HG02610 (cell line): ENCODE results near the gene FOXB2.
"Not testable (repeated sequence)": the region's sequence is repeated elsewhere in the genome, so short reads cannot be mapped to it uniquely, and the experiment has no call there.

ENCODE experiments used
- ATAC-seq: cut with Tn5 transposase; IDR thresholded peaks from one replicate; pipeline ENCODE4 v1.9.1; 2021; ENCODE audit warnings: mild to moderate bottlenecking, moderate library complexity; ENCODE audit not compliant: unreplicated experiment

FOXB2 gene

DNA sequence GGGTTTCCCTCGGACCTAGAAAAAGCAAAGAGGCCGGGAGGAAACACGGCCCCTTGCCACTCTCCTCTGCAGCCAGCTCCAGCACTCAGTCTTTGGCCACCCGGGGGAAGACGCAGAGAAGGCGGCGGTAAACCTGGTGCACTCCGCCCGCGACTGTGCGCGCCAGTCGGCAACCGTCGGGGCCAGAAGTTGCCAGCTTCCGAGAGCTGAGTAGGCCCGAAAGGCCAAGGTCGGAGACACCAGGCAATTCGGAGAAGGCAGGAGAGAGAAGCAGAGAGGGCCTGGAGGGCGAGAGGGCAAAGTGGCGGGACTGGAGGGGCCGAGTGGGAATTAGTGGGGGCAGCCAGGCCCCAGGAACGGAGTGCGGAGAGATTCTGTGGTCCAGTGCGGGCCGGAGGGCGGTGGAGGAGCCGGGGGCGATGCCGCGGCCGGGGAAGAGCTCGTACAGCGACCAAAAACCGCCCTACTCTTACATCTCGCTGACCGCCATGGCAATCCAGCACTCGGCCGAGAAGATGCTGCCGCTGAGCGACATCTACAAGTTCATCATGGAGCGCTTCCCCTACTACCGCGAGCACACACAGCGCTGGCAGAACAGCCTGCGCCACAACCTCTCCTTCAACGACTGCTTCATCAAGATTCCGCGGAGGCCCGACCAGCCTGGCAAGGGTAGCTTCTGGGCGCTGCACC is at the start of gene FOXB2:
Gene FOXB2 (plus strand): TSS at position 420 of the 690 bp plus-strand sequence. CDS start 0 bp downstream, at position 420.
- no peak for ATAC-seq

DNA sequence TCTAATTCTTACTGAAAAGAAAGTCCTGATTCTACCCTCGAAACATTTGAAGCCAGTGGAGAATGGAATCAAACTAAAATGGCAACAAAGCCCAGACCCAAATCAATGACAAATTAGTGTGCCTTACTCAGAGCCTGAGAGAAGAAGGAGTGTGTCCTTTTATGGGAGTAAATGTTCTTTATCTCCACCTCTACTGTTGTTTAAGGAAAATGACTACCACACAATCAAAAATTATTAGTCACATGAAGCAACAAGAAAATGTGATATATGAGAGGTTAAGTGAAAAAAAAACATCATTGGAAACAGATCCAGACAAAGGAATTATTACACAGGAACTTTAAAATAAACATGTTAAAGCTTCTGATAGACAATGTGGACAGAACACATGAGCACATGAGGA is 49.7 kb upstream of the FOXB2 start:
- ATAC-seq, result no peak

DNA sequence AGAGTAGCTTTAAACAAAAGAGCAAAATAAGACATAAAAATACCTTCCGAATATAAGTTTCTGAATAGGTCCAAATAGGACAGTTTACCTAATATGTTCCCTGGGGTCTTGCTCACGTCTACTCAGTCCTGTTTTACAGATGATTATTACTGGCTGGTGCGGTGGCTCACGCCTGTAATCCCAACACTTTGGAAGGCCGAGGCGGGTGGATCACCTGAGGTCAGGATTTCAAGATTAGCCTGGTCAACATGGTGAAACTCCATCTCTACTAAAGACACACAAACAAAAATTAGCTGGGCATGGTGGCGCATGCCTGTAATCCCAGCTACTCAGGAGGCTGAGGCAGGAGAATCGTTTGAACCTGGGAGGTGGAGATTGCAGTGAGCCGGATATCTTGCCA is 40.6 kb upstream of the FOXB2 start:
- ATAC-seq, result not testable (repeated sequence)

DNA sequence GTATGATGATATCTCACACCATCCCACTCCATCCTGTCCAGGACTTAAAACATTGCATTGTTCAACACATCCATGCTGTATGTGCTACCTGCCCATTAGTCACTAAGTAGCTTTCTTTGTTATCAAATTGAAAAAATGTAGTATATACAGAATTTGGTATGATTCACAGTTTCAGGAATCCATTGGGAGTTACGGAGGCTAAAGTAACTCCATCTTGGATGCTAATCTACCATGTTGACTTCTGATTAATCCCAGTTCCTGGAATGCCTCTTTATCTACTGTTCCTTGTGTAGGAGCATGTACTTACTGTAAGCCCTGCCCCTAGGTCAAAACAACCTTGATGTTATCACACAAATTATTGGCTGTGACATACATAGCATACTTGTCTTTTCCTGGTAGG is 38.9 kb upstream of the FOXB2 start:
- ATAC-seq, result no peak

DNA sequence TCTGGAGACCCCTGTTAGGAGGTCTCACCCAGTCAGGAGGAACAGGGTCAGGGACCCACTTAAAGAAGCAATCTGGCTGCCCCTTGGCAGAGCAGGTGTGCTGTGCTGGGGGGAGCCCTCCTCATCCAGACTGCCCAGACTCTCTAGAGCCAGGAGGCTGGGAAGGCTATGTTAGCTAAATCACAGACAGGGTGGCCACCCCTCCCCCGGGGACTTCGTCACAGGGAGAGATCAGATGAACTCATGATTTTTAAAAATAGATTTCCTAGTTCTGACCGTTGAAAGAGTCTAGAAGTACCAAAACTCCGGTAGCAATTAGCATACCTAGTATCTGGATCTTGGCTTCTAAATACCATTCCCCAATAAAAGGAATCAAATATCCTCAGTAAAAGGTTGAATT is 35.0 kb upstream of the FOXB2 start:
- no peak for ATAC-seq

DNA sequence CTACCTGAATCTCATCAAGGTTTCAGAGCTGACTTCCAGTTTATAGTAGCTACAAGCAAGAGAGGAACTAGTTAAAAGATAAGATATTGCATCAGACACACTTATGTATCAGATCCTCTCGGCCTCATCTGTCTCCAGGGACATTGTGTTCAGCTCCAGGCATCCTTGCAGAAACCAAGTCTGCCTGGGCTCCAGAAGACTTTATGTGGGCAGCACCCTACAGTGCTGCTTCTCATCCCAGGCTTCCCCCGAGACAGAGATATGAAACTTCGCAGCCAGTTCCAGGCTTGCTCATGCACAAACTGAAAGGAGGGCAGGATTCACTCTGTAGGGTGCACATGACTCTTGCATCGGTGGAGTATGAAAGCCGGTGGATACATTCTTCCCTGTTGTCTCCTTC is 33.9 kb upstream of the FOXB2 start:
- ATAC-seq, result no peak

DNA sequence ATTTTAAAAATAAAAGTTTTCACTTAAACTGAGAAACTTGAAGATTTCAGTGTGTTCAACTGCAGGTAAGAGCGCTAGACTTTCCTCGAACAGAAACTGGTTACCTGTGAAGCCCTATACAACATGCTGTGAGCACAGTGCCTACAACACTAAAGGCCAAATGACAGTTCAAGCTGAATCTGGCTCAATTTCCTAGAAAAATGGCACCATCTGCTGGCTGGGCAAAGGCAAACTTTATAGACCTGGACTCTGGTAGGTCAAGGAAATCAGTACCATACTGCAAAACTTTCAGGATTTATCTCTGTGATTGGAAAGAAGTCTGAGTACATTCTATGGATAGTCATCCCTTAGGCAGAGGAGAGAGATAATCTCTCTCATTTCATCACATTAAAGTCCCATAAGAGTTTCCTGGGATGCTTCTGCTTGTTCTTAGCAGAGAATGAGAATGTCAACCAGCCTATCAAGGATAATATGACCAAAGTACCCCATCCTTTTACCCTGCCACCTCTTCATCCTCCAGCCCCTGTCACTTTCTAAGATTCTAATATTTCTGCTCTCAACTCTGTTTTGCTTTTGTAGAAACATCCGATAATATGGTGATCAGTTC is 31.8 kb upstream of the FOXB2 start:
- no peak for ATAC-seq

DNA sequence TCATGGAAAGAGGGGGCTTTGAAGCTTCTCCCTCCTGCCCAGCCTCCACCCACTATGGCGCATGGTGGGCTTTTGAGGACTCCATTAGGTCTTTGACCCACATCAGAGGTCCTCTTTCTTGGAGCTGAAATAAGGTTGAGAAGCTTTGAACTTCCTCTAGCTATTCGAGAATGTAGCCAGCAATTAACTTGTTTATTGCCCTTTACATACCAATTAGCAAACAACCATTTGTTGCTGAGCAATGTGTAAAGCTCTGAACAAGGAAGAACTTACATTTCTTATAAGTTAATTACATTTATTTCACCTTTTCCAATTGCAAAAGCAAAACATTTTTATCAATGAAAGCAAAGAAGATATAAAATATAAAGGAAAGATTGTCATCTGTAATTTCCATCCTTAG is 30.5 kb upstream of the FOXB2 start:
- ATAC-seq, result no peak

DNA sequence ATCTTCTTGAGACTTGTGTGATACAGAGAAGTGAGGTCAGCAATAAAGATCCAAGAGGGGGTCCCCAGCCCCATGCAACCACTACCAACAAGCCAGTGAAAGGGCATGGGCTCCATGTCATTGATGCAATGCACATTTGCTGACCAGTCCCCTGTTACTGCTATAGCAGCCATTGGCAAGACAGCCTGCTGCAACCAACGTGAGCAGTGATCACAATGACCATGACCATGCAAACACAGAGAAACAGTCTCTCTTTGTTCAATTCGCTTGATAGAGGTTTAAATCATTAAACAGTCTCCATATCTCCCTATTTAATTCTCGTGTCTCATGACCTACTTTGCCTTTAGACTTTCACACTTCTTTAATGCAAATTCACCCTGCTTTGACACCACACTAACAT is 30.0 kb upstream of the FOXB2 start:
- ATAC-seq, result no peak

DNA sequence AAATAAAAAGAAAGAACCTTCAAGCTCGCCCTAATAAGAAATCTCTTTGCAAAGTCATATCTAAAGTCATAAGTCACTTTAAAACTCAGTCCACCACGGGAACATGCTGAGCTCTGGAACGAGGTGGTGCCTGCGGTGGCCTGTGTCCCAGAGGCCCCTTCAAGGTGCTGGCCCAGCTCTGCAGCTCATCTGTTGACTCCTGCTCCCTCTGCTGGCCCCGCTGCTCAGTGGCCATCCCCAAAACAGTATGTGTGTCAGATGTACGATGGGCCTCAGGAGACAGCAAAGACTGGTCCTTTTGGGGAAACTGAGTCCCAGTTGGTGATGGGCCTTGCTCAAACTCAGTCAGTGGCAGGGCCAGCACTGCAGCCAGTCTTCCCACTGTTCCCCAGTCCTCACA is 22.8 kb upstream of the FOXB2 start:
- no peak for ATAC-seq

DNA sequence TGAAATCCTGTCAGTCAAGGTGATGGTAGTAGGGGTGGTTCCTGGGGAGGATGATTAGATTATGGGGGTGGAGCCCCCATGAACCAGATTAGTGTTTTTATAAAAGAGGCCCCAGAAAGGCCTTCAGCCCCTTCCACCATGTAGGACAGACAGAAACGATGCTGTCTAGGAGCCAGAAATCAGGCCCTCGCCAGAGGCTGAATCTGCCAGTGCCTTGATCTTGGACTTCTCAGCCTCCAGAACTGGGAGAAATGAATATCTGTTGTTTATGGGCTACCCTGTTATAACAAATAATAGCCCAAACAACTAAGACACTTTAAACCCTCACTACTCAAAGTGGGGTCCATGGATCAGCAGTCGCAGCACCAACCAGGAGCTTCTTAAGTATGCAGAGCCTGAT is 20.2 kb upstream of the FOXB2 start:
- no peak for ATAC-seq

DNA sequence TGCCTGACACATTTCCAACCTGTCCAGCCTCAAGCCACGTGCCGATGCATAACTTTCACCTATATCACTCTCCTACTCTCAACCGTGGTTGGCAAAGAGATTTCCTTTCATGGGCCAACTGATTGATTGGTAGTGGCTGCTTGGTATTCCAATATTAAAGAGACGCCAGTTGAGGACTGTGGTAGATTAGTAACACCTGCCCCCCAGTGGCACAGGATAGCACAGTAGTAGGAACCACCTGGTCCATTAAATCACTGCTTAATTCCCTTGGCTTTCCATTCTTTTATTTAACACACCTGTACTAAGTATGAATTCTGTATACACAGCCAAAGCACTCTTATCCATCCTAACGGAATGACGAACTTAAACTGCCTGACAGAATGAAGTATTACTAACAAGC is 19.1 kb upstream of the FOXB2 start:
- ATAC-seq, result no peak

DNA sequence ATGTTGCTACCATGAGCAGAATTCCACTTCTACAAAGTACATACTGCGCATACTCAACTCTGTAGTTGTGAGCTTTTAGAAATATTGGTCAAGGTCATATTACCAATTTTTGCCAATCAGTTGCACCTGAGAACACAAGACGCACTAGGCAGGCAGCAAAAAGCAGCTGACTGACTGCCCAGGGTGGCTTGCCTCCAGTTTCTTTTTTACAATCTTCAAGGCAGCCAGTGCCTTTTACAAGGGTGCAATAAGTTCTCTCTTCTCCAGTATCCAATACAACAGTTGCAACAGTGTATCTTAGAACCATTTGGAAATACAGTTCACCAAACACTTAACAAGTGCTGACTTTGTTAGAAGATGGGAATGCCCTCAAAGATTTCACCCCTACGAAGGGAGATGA is 16.1 kb upstream of the FOXB2 start:
- ATAC-seq, result no peak

DNA sequence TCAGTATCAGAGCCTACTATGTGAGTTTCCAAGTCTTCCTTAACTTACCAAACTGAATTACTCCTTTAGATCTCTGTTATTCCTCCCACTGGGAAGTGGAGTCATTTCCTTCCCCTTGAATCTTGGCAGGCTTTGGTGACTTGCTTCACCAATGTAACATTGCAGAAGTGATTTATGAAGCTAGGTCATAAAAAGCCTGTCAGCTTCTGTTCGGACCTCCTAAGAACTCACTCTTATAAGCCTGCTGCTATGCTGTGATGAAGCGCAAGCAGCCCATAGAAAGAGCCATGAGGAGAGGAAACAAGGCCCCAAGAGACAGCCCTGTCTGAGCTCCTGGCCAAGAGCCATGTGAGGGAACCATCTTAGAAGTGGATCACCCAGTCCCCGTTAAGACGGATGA is 14.2 kb upstream of the FOXB2 start:
- no peak for ATAC-seq

DNA sequence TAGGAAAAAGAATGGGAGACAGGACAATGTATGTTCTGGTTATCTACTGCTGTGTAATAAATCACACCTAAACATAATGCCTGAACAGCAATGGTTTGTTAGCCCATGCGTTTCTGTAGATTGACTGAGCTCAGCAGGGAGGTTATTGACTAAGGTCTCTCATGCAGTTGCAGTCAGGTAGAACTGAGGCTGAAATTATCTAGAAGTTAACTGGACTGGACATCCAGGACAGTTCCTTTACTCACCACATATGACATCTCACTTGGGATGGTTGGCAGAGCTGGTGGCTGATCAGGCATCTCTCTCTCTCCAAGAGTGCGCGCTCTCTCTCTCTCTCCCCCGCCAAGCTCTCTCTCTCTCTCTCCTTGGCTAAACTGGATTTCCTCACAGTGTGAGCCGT is 8.9 kb upstream of the FOXB2 start:
- no peak for ATAC-seq

DNA sequence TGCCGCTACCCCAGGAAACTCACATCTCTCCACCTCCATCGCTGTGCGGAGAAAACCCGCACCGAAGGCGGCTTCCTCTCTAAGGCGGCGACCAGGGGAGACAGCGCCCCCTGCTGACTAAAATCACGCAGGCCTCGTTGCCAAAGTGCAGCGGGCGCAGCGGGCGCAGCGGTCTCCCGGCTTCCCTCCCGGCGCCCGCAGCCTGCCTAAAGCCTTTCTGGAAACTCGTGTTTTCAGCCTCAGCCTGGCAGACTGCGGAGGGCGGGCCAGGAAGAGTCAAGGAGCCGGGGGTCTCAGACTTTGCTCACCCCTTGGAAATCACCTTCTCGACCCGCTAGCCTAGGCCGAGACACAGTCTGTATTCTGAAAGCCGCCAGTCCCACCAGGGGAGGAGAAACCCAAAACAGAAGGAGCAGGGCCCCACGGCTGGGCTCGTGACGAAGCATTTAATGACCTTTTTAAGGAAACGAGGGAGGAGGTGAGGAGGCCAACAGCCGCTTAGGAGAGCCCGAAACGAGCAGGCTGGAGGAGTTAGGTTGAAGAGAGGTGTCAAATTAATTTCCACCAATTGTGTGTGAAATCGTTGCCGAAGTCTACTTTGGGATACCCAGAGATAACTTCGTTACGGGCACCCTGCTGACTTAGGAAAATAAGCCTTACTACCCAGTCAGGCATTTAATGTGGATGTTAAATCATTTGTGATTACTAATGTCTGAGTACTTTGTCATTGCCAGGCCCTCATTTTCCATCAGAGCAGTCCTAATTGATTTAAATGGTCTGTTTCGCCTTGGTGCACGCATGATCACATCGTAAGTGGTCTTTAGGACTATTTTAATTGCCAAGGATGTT is 7.3 kb upstream of the FOXB2 start:
- ATAC-seq, result peak; percentile 81

DNA sequence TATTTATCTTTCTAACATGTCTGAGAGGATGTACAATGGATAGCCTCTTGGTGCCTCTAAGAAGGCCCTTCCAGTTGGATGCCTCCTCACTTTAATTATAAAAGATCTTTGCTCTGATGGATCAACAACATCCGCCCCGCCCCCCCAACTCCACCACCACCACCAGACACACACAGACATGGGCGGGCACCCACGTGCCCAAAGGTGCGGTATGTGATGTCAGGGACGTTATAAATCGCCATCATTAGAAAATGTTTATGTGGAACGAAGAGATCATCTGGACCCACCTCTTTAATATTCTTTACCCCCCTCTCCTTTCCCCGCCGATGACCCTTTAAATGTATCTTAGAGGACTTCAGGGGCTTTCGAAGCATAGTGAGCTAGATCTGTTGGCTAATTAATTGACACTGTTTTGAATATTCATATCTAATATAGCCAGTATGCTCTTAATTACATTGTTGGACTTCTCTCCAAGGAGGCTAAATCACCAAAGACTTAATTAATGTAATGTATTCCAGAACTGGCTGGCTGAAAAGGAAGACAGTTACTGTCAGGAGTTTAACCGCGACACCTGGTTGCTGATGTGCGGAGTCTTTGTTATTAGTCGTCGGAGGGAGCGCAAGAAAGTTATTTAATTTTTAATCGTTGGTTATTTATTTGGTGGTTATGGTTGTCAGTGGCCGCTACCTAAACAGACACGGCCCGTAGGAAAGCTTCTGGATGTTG is 6.1 kb upstream of the FOXB2 start:
- ATAC-seq, result no peak

DNA sequence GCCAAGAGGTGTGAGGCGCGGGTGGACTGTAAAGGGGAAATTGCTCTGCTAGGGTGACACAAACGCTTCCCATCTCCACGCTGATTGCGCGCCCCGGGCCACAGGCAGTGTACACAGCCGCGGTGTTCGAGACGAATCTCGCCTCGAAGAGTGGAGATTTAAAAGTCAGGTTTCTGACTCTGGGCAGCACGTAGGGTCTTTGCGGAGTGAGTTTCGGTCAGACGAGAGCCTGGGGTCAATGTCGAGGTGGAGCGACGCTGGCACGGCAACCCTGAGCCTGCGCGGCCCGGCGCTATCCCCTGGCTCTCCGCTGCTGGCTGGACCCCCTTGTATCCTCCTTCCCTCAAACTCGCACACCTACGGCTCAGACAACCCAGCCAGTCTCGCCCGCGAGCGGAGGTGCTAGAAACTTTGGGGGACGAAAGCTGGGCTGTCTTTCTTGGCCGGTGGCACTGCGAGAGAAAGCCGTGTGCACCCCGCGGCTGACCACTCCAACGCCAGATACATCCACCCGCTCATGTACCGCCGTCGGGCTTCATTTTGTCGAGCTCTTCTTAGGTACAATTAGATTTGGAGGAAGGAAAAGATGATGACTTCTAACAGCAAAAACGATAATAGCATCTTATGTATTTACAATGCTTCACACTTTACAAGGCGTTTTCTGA is 5.4 kb upstream of the FOXB2 start:
- no peak for ATAC-seq

DNA sequence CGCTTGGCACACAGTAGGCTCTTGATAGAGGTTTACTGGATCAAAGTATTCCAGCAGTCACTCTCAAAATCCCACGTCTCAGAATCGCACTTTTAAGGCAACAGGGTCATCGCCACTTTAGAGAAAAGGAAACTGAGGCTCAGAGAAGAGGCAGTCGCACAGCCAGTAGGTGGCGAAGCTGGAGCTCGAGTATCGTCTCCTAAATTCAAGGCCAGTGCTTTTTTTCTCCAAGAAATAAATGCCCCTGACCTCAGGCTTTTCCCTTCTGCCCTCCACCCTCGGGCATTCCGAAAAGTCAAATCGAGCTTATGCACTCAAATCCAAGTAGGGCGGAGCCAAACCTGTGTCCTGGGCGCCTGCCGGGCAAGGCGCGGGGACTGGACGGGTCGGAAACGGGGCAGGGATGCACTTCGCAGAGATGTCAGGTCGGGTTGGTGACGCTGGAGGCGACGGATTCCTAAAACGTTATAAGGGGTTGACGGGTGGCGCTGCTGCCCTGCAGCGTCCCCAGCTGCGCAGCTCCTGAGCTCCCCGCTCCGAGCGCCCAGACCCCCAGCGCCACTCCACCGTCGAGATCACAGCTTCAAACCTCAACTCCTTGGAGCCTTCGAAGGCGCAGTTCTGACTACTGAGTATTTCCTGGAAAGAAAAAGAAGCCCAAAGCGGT is 4.7 kb upstream of the FOXB2 start:
- ATAC-seq, result no peak

DNA sequence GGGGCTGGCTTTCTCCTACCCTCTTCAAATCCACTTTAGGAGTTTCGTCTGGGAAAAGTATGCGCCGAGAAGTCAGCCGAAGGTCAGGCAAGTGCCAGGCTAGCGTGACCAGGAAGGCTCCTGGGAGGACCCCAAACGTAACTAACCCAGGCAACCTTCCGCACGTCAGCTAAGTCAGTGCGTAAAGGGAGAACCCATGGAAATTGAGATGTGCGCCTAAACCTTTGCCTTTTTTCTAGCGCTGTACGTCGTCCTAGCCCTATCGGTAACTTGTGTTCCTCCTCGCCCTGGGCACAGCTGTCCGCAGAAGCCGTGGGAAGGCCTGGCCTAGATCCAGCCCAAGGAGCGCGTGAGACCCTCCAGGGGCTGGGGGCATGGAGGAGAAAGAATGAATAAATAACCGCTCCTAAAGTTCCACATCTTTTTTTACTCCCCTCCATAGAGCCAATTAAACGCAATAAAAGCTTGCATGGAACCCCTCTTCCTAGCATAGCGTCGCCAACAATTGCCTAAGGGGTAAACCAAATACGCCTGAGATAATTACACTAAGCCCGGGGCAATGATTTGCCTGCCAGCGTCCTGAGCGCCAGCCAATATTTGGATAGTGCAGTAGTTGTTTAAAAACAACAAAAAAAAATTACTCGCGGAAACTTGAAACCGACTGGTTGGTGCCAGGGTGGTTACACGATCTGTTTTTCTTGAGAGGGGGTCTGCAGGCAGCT is 4.0 kb upstream of the FOXB2 start:
- ATAC-seq, result no peak
